HepG2 (cell line): ENCODE results near the gene SEMA3B. TPM values are rescaled to one million over a fixed set of nuclear protein-coding genes. Genes with fewer than 3 reads are reported as not detected.

ENCODE experiments used
- RARA ChIP-seq: IDR thresholded peaks from 2 replicates; pipeline ENCODE4 v1.6.1; 2016; ENCODE audit warnings: missing genetic modification reagents, missing compliant biosample characterization
- ZNF205 ChIP-seq: IDR thresholded peaks from 2 replicates; pipeline ENCODE4 v1.6.1; 2018; ENCODE audit warnings: missing biosample characterization, missing genetic modification reagents
- ZNF788 ChIP-seq: sonication (generic); formaldehyde crosslinking; IDR thresholded peaks from 2 replicates; pipeline ENCODE4 v1.5.0; 2020; ENCODE audit warnings: mild to moderate bottlenecking, missing genetic modification reagents, borderline replicate concordance
- polyA plus RNA-seq, 8 experiments: library from polyadenylated mRNA; depleted of rRNA in 3 of 8; stranded (reverse) in 7 of 8; unstranded in 1 of 8; fragments of >200 nt; fragmentation: Illumina TruSeq in 4 of 8; extraction: Trizol in 4 of 8; gene quantifications; 2 replicates each; pipeline versions ENCODE4 v1.2.1 to v1.2.3, GENCODE V29; 2011 to 2016; ENCODE audit warnings: low read depth in 4 of 8, missing spikeins in 1 of 8, mixed read lengths in 1 of 8; ENCODE audit not compliant: insufficient read depth in 1 of 8
- total RNA-seq, 5 experiments: library from RNA; depleted of rRNA; stranded (reverse); fragments of >200 nt; fragmentation: Illumina TruSeq; extraction: Trizol; gene quantifications; 2 replicates each; pipeline ENCODE4 v1.2.3, GENCODE V29; 2016; ENCODE audit warnings: low read depth in 1 of 5
- TF ChIP-seq, protein P1 (sequence below): sonication (generic); formaldehyde crosslinking; IDR thresholded peaks from one replicate; pipeline ENCODE4 v1.5.1; 2020; ENCODE audit warnings: mild to moderate bottlenecking, missing genetic modification reagents; ENCODE audit errors: not compliant biosample characterization
- TF ChIP-seq, protein P2 (sequence below): sonication (generic); formaldehyde crosslinking; IDR thresholded peaks from 2 replicates; pipeline ENCODE4 v1.4.0; 2020; ENCODE audit warnings: missing genetic modification reagents
- TF ChIP-seq, protein P3 (sequence below): IDR thresholded peaks from 2 replicates; pipeline ENCODE4 v1.6.1; 2016; ENCODE audit warnings: missing compliant biosample characterization, missing genetic modification reagents, borderline replicate concordance
- TF ChIP-seq, protein P4 (sequence below), 2 experiments: sonication (generic) in 1 of 2; formaldehyde crosslinking in 1 of 2; IDR thresholded peaks; 2 replicates each; pipeline versions ENCODE4 v1.6.1 to v1.9.0; 2014 to 2022; ENCODE audit warnings: antibody characterized with exemption in 1 of 2, borderline replicate concordance in 1 of 2, inconsistent platforms in 1 of 2, low read depth in 1 of 2, missing genetic modification reagents in 1 of 2

SEMA3B gene
- total and polyA plus RNA-seq, 2 of the 13 experiments (the other 11 are each of a cell fraction or from before 2014, with no cell fraction given) = 93.2 to 158 TPM

DNA sequence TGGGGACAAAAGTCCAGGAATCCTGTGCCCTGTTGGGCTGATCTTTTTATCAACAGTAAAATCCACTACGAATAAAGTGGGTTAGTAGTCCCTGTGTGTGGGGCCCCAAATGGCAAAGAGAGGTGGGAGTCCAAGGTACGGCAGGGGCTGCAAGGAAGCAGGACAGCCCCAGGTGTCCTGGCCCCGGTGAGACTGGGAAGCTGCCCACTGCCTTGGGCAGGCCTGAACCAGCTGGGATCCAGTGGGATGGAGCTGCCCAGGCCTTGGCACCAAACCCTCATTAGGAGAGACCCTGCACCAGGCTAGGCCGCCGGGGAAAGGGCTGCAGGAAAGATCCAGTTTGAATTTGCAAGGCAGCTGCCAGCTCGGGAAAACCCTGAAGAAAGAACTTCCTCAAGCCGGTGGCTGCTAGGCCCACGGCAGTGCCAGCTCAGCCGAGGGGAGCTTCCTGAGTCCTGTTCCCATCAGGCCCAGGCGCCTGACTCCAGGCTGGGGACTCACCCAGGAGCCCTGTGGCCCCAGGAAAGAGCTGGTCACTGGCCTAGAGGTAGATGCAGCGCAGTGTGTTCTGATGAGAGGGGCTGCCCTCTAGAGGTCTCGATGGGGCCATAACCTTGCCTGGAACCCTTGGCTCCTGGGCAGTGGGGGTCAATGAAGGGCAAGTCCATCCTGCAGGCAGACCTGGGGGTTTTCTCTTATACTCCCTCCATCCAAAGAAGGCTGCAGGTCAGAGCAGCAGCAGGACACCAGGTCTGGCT is 47.4 kb upstream of the SEMA3B start (continued):
- TF ChIP-seq, protein P1, sequence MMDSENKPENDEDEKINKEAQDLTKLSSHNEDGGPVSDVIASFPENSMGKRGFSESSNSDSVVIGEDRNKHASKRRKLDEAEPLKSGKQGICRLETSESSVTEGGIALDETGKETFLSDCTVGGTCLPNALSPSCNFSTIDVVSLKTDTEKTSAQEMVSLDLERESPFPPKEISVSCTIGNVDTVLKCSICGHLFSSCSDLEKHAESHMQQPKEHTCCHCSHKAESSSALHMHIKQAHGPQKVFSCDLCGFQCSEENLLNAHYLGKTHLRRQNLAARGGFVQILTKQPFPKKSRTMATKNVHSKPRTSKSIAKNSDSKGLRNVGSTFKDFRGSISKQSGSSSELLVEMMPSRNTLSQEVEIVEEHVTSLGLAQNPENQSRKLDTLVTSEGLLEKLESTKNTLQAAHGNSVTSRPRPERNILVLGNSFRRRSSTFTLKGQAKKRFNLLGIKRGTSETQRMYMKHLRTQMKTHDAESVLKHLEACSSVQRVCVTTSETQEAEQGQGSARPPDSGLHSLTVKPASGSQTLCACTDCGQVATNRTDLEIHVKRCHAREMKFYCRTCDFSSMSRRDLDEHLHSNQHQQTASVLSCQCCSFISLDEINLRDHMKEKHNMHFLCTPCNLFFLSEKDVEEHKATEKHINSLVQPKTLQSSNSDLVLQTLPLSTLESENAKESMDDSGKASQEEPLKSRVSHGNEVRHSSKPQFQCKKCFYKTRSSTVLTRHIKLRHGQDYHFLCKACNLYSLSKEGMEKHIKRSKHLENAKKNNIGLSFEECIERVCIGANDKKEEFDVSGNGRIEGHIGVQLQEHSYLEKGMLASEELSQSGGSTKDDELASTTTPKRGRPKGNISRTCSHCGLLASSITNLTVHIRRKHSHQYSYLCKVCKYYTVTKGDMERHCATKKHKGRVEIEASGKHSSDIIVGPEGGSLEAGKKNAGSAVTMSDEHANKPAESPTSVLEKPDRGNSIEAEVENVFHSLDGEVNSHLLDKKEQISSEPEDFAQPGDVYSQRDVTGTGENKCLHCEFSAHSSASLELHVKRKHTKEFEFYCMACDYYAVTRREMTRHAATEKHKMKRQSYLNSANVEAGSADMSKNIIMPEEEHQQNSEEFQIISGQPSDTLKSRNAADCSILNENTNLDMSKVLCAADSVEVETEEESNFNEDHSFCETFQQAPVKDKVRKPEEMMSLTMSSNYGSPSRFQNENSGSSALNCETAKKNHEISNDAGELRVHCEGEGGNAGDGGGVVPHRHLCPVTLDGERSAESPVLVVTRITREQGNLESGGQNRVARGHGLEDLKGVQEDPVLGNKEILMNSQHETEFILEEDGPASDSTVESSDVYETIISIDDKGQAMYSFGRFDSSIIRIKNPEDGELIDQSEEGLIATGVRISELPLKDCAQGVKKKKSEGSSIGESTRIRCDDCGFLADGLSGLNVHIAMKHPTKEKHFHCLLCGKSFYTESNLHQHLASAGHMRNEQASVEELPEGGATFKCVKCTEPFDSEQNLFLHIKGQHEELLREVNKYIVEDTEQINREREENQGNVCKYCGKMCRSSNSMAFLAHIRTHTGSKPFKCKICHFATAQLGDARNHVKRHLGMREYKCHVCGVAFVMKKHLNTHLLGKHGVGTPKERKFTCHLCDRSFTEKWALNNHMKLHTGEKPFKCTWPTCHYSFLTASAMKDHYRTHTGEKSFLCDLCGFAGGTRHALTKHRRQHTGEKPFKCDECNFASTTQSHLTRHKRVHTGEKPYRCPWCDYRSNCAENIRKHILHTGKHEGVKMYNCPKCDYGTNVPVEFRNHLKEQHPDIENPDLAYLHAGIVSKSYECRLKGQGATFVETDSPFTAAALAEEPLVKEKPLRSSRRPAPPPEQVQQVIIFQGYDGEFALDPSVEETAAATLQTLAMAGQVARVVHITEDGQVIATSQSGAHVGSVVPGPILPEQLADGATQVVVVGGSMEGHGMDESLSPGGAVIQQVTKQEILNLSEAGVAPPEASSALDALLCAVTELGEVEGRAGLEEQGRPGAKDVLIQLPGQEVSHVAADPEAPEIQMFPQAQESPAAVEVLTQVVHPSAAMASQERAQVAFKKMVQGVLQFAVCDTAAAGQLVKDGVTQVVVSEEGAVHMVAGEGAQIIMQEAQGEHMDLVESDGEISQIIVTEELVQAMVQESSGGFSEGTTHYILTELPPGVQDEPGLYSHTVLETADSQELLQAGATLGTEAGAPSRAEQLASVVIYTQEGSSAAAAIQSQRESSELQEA (CRISPR knock-in tag) = no peak
- peak; percentile 49; the same call in 1 of the 2 replicates for TF ChIP-seq RARA (CRISPR knock-in tag)
- TF ChIP-seq, protein P2, sequence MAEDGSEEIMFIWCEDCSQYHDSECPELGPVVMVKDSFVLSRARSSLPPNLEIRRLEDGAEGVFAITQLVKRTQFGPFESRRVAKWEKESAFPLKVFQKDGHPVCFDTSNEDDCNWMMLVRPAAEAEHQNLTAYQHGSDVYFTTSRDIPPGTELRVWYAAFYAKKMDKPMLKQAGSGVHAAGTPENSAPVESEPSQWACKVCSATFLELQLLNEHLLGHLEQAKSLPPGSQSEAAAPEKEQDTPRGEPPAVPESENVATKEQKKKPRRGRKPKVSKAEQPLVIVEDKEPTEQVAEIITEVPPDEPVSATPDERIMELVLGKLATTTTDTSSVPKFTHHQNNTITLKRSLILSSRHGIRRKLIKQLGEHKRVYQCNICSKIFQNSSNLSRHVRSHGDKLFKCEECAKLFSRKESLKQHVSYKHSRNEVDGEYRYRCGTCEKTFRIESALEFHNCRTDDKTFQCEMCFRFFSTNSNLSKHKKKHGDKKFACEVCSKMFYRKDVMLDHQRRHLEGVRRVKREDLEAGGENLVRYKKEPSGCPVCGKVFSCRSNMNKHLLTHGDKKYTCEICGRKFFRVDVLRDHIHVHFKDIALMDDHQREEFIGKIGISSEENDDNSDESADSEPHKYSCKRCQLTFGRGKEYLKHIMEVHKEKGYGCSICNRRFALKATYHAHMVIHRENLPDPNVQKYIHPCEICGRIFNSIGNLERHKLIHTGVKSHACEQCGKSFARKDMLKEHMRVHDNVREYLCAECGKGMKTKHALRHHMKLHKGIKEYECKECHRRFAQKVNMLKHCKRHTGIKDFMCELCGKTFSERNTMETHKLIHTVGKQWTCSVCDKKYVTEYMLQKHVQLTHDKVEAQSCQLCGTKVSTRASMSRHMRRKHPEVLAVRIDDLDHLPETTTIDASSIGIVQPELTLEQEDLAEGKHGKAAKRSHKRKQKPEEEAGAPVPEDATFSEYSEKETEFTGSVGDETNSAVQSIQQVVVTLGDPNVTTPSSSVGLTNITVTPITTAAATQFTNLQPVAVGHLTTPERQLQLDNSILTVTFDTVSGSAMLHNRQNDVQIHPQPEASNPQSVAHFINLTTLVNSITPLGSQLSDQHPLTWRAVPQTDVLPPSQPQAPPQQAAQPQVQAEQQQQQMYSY (CRISPR knock-in tag) = peak; percentile 41; the same call in 1 of the 2 replicates
- TF ChIP-seq, protein P3, sequence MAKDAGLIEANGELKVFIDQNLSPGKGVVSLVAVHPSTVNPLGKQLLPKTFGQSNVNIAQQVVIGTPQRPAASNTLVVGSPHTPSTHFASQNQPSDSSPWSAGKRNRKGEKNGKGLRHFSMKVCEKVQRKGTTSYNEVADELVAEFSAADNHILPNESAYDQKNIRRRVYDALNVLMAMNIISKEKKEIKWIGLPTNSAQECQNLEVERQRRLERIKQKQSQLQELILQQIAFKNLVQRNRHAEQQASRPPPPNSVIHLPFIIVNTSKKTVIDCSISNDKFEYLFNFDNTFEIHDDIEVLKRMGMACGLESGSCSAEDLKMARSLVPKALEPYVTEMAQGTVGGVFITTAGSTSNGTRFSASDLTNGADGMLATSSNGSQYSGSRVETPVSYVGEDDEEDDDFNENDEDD (CRISPR knock-in tag) = no peak
- peak; percentile 35; the same call in 1 of the 2 replicates for TF ChIP-seq ZNF788 (CRISPR knock-in tag)
- TF ChIP-seq, protein P4, sequence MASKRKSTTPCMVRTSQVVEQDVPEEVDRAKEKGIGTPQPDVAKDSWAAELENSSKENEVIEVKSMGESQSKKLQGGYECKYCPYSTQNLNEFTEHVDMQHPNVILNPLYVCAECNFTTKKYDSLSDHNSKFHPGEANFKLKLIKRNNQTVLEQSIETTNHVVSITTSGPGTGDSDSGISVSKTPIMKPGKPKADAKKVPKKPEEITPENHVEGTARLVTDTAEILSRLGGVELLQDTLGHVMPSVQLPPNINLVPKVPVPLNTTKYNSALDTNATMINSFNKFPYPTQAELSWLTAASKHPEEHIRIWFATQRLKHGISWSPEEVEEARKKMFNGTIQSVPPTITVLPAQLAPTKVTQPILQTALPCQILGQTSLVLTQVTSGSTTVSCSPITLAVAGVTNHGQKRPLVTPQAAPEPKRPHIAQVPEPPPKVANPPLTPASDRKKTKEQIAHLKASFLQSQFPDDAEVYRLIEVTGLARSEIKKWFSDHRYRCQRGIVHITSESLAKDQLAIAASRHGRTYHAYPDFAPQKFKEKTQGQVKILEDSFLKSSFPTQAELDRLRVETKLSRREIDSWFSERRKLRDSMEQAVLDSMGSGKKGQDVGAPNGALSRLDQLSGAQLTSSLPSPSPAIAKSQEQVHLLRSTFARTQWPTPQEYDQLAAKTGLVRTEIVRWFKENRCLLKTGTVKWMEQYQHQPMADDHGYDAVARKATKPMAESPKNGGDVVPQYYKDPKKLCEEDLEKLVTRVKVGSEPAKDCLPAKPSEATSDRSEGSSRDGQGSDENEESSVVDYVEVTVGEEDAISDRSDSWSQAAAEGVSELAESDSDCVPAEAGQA (IDR thresholded peaks at IDR 0.05; ENCODE audit: low read depth) = no peak
- TF ChIP-seq, protein P4 (CRISPR knock-in tag; IDR thresholded peaks at IDR 0.05; ENCODE audit: borderline replicate concordance) = no peak
- TF ChIP-seq ZNF205 (CRISPR knock-in tag) = no peak
